Ishikawa (cell line): Measurements from ENCODE around the gene CDC42EP3.

Experiments
- CEBPB ChIP-seq: IDR thresholded peaks from 2 replicates; pipeline ENCODE4 v1.6.1; 2012
- CREB1 ChIP-seq: IDR thresholded peaks from 2 replicates; pipeline ENCODE4 v1.6.1; 2012; ENCODE audit warnings: low read depth
- EGR1 ChIP-seq: IDR thresholded peaks from 2 replicates; pipeline ENCODE4 v1.6.1; 2012
- EP300 ChIP-seq: IDR thresholded peaks from 2 replicates; pipeline ENCODE4 v1.6.1; 2012; ENCODE audit warnings: borderline replicate concordance
- FOXM1 ChIP-seq: IDR thresholded peaks from 2 replicates; pipeline ENCODE4 v1.6.1; 2012; ENCODE audit warnings: low read depth, borderline replicate concordance
- TAF1 ChIP-seq: IDR thresholded peaks from 2 replicates; pipeline ENCODE4 v1.6.1; 2012; ENCODE audit warnings: low read depth, mild to moderate bottlenecking
- YY1 ChIP-seq: IDR thresholded peaks from 2 replicates; pipeline ENCODE4 v1.6.1; 2012; ENCODE audit warnings: low read depth

GRCh38 chr2:37627710-37628109 lies 43.7 kb downstream of the CDC42EP3 start:
- no peak for TF ChIP-seq CEBPB
- no peak for TF ChIP-seq FOXM1
- TF ChIP-seq EP300 = no peak
- no peak for TF ChIP-seq YY1
- TF ChIP-seq EGR1 = no peak
- TF ChIP-seq TAF1 = no peak
- no peak for TF ChIP-seq CREB1
